Panc1 (cell line): Measurements from ENCODE around the gene FAM78A. TPM values are rescaled to one million over a fixed set of nuclear protein-coding genes. Genes with fewer than 3 reads are reported as not detected.

Source experiments
- ATAC-seq: fragments of 200-7000 bp; cut with Tn5 transposase; 2 replicates; pipeline ENCODE4 v1.9.1; 2020; ENCODE audit warnings: mild to moderate bottlenecking, moderate library complexity
- BruUV-seq: library from RNA; stranded (reverse); fragments of 400-500 nt; replicated peaks from 2 replicates; lab custom pipeline; 2021; lab: Mats Ljungman, UMichigan
- CTCF ChIA-PET: fragments of 300-600 bp; sonication (Branson Sonifier 250); formaldehyde crosslinking; loops from one replicate; lab custom pipeline; 2022; ENCODE audit warnings: antibody characterized with exemption; lab: Charles Lee
- POLR2A ChIA-PET: fragments of 300-600 bp; sonication (Branson Sonifier 250); formaldehyde crosslinking; loops from one replicate; lab custom pipeline; 2022; ENCODE audit warnings: antibody characterized with exemption; lab: Charles Lee
- DNase-seq: peaks from one replicate; pipeline ENCODE4 v3.0.0-alpha.2; 2010; ENCODE audit warnings: low read depth, low spot score
- H3K27ac ChIP-seq: 2 replicates; pipeline ENCODE4 v1.5.1; 2011; ENCODE audit warnings: mild to moderate bottlenecking, low read length, inconsistent platforms
- H3K27me3 ChIP-seq: fragments of 200-500 bp; sonication (Bioruptor generic); 2 replicates; pipeline ENCODE4 v1.6.0; 2014; ENCODE audit warnings: low read length, inconsistent platforms; ENCODE audit not compliant: control insufficient read depth, insufficient read depth
- H3K36me3 ChIP-seq: fragments of 200-500 bp; sonication (Bioruptor generic); 2 replicates; pipeline ENCODE4 v1.5.1; 2014; ENCODE audit warnings: inconsistent platforms, mild to moderate bottlenecking, low read length, moderate library complexity; ENCODE audit not compliant: control insufficient read depth, insufficient read depth
- H3K4me1 ChIP-seq: 2 replicates; pipeline ENCODE4 v1.5.1; 2011; ENCODE audit warnings: inconsistent platforms, mild to moderate bottlenecking, low read length, moderate library complexity; ENCODE audit not compliant: control insufficient read depth, insufficient read depth
- H3K4me3 ChIP-seq, 2 experiments: 2 replicates each; pipeline ENCODE4 v1.5.1; 2011 to 2012; ENCODE audit warnings: low read depth in 2 of 2, low read length in 2 of 2, mild to moderate bottlenecking in 2 of 2, inconsistent platforms in 1 of 2, moderate library complexity in 1 of 2
- H3K9me3 ChIP-seq: fragments of 200-500 bp; sonication (Bioruptor generic); 2 replicates; pipeline ENCODE4 v1.5.1; 2014; ENCODE audit warnings: low read depth, mild to moderate bottlenecking, inconsistent platforms, low read length, moderate library complexity; ENCODE audit not compliant: control insufficient read depth, insufficient read depth
- CTCF ChIP-seq: fragments of 450-650 bp; IDR thresholded peaks from 2 replicates; pipeline ENCODE4 v1.5.1; 2017; ENCODE audit warnings: mild to moderate bottlenecking
- POLR2AphosphoS5 ChIP-seq: IDR thresholded peaks from 2 replicates; pipeline ENCODE4 v1.6.1; 2012; ENCODE audit warnings: mild to moderate bottlenecking, low read depth, low read length, moderate library complexity
- REST ChIP-seq, 2 experiments: IDR thresholded peaks; 2 replicates each; pipeline ENCODE4 v1.6.1; 2011 to 2012; ENCODE audit warnings: low read depth in 2 of 2, control low read depth in 1 of 2, low read length in 1 of 2, mild to moderate bottlenecking in 1 of 2, moderate library complexity in 1 of 2; ENCODE audit not compliant: insufficient read depth in 1 of 2
- SIN3A ChIP-seq: IDR thresholded peaks from 2 replicates; pipeline ENCODE4 v1.6.1; 2012; ENCODE audit warnings: low read depth, mild to moderate bottlenecking, low read length, moderate library complexity, borderline replicate concordance; ENCODE audit not compliant: insufficient read depth
- TCF7L2 ChIP-seq: IDR thresholded peaks from 2 replicates; pipeline ENCODE4 v1.6.1; 2011; ENCODE audit warnings: mild to moderate bottlenecking, low read depth, low read length, inconsistent platforms
- in situ Hi-C: cut with HindIII; loops from 2 replicates; pipeline ENCODE4 v1.10.0; 2016; ENCODE audit warnings: low sequenced_read_pairs, low pct_unique_long_range_greater_than_20kb
- intact Hi-C: fragments of 100-400 bp; cut with micrococcal nuclease; formaldehyde crosslinking; loops from one replicate; pipeline ENCODE4 v1.10.0; 2022; ENCODE audit not compliant: unreplicated experiment
- total RNA-seq: library from RNA; stranded (reverse); gene quantifications from one replicate; pipeline ENCODE4 v1.2.1, GENCODE V29; 2021; ENCODE audit not compliant: unreplicated experiment

FAM78A gene
- total RNA-seq, 1 experiment from 2014 or later = 0.59 TPM

- in situ Hi-C loops (no loop called here), intact Hi-C loops (no loop called here)
- Histone ChIP-seq H3K9me3 (no peaks in the 10 kb centered on the region), H3K27me3 (no peaks in the 10 kb centered on the region), H3K4me3 (no peak overlapping the region), H3K27ac (no peak overlapping the region), H3K36me3 (no peaks in the 10 kb centered on the region), H3K4me1 (no peaks in the 10 kb centered on the region)
- ATAC-seq = no peak
- TF ChIP-seq POLR2AphosphoS5 = no peak
- TF ChIP-seq TCF7L2 = no peak
- TF ChIP-seq SIN3A = no peak
- no peak for TF ChIP-seq REST (IDR thresholded peaks at IDR 0.05; ENCODE audit: insufficient read depth in 1 of 2, low read depth in 2 of 2, low read length in 1 of 2)
- no peak for TF ChIP-seq CTCF
- CTCF ChIA-PET = no interaction called here
- POLR2A ChIA-PET = interaction anchor here (0.6 kb wide), 1 partner anchor 127 kb away, joined by 5 read pairs; no protein-coding TSS in a partner anchor
- BruUV-seq = no TSS peak
- DNase-seq = no peak
Measured at GRCh38 chr9:131307974-131308373, 31.7 kb upstream of the FAM78A start.

- Histone ChIP-seq H3K4me3 (no peak overlapping the region), H3K27ac (no peak overlapping the region), H3K27me3 (no peaks in the 10 kb centered on the region), H3K36me3 (no peaks in the 10 kb centered on the region), H3K4me1 (no peaks in the 10 kb centered on the region), H3K9me3 (no peaks in the 10 kb centered on the region)
- DNase-seq = no peak
- intact Hi-C loops (no loop called here), in situ Hi-C loops (no loop called here)
- POLR2A ChIA-PET = no interaction called here
- no peak for ATAC-seq
- CTCF ChIA-PET = interaction anchor here (0.7 kb wide), 1 partner anchor 30 kb away, joined by 4 read pairs; no protein-coding TSS in a partner anchor
- no peak for TF ChIP-seq CTCF
- BruUV-seq = no TSS peak
Measured at GRCh38 chr9:131306397-131307004, 30.2 kb upstream of the FAM78A start.
